Osteoblast (primary cell): Measurements from ENCODE around the gene FARP1. TPM values are rescaled to one million over a fixed set of nuclear protein-coding genes. Genes with fewer than 3 reads are reported as not detected.

Experiments used
- DNase-seq: peaks from one replicate; pipeline ENCODE4 v3.0.0; 2011; ENCODE audit warnings: low spot score, mixed read lengths; ENCODE audit not compliant: insufficient read length; ENCODE audit errors: missing footprints
- H2AFZ ChIP-seq: 2 replicates; pipeline ENCODE4 v1.6.0; 2011; ENCODE audit warnings: mild to moderate bottlenecking, low read length
- H3K27ac ChIP-seq: 2 replicates; pipeline ENCODE4 v1.5.1; 2011; ENCODE audit warnings: mild to moderate bottlenecking, low read depth, low read length, moderate library complexity
- H3K27me3 ChIP-seq: 2 replicates; pipeline ENCODE4 v1.6.0; 2012; ENCODE audit warnings: mild to moderate bottlenecking, control low read depth, inconsistent platforms, low read length, moderate library complexity; ENCODE audit not compliant: insufficient read depth
- H3K36me3 ChIP-seq: 2 replicates; pipeline ENCODE4 v1.5.1; 2011; ENCODE audit warnings: mild to moderate bottlenecking, low read length, control low read depth, moderate library complexity; ENCODE audit not compliant: insufficient read depth
- H3K4me1 ChIP-seq: 2 replicates; pipeline ENCODE4 v1.5.1; 2011; ENCODE audit warnings: mild to moderate bottlenecking, low read length, control low read depth, moderate library complexity; ENCODE audit not compliant: insufficient read depth
- H3K4me2 ChIP-seq: 2 replicates; pipeline ENCODE4 v1.6.0; 2011; ENCODE audit warnings: mild to moderate bottlenecking, low read length; ENCODE audit not compliant: insufficient read depth
- H3K4me3 ChIP-seq: fragments of 200-600 bp; sonication (generic); 3 replicates; pipeline ENCODE4 v1.5.1; 2012; ENCODE audit warnings: mild to moderate bottlenecking, low read length, inconsistent platforms; ENCODE audit not compliant: insufficient read depth
- H3K79me2 ChIP-seq: 2 replicates; pipeline ENCODE4 v1.6.0; 2012; ENCODE audit warnings: mild to moderate bottlenecking, low read length, control low read depth, inconsistent platforms; ENCODE audit not compliant: insufficient read depth
- H3K9me3 ChIP-seq: 2 replicates; pipeline ENCODE4 v1.5.1; 2011; ENCODE audit warnings: low read depth, low read length, control low read depth
- H4K20me1 ChIP-seq: 2 replicates; pipeline ENCODE4 v1.6.0; 2012; ENCODE audit warnings: mild to moderate bottlenecking, low read length, control low read depth; ENCODE audit not compliant: insufficient read depth
- total RNA-seq: library from RNA; depleted of rRNA; stranded (reverse); fragments of >200 nt; gene quantifications from 2 replicates; pipeline ENCODE4 v1.2.3, GENCODE V29; 2012
- TF ChIP-seq, protein P1 (sequence below): IDR thresholded peaks from 2 replicates; pipeline ENCODE4 v1.5.1; 2011; ENCODE audit warnings: mild to moderate bottlenecking, low read depth, low read length, moderate library complexity; ENCODE audit errors: extremely low read depth

The FARP1 gene
- total RNA-seq, 1 donor: 36.2 TPM

DNA sequence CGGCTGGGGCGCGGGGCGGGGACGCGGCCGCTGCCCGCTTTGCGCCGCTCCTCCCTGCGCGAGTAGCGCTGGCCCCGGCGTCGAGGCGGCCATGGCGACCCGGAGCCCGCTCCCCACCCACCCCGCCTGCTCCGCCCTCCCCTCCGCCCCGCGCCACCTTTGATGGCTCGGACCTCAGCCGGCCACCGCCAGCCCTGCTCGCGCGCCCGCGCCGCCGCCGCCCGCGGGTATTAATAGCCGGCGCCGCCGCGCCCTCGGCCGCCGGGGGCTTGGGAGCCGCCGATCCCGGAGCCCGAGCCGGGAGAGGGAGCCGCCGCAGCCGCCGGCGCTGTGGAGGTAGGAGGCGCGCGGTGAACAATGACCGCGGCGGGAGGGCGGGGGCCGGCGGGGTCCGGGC is 261 bp downstream of the FARP1 start:
- H3K4me3 ChIP-seq: peak overlapping the region; percentile 88
- no peaks in the 10 kb centered on the region for H3K9me3 ChIP-seq
- H2AFZ ChIP-seq: no peak overlapping the region
- H3K79me2 ChIP-seq: peaks cover 41% of the 10 kb centered on the region
- peaks cover 23% of the 10 kb centered on the region for H4K20me1 ChIP-seq
- H3K27me3 ChIP-seq: no peaks in the 10 kb centered on the region
- H3K4me1 ChIP-seq: peaks cover 33% of the 10 kb centered on the region
- H3K4me2 ChIP-seq: peak overlapping the region; percentile 95
- no peaks in the 10 kb centered on the region for H3K36me3 ChIP-seq
- H3K27ac ChIP-seq: peak overlapping the region; percentile 93
- TF ChIP-seq, protein P1, sequence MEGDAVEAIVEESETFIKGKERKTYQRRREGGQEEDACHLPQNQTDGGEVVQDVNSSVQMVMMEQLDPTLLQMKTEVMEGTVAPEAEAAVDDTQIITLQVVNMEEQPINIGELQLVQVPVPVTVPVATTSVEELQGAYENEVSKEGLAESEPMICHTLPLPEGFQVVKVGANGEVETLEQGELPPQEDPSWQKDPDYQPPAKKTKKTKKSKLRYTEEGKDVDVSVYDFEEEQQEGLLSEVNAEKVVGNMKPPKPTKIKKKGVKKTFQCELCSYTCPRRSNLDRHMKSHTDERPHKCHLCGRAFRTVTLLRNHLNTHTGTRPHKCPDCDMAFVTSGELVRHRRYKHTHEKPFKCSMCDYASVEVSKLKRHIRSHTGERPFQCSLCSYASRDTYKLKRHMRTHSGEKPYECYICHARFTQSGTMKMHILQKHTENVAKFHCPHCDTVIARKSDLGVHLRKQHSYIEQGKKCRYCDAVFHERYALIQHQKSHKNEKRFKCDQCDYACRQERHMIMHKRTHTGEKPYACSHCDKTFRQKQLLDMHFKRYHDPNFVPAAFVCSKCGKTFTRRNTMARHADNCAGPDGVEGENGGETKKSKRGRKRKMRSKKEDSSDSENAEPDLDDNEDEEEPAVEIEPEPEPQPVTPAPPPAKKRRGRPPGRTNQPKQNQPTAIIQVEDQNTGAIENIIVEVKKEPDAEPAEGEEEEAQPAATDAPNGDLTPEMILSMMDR: no peak
- DNase-seq: no peak

DNA sequence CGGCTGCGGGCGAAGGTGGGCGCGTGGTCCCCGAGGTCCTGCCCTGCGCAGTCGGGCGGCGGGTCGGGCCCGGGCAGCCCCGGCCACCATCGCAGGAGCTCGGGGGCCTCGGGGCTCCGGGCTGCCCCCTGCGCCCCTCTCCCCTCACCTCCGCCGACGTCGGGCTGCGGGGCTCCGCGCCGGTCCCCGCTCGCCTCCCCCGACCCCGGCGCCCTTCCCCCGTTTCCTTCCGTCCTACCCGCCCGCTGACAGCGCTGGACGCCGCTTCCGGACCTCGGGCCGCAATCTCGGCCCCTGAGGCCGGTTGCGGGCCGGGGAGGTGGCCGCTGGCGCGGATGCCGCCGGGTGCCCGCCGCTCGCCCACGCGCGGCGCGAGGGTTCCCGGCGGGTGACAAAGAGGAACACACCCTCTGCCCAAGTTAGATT is 720 bp downstream of the FARP1 start:
- Histone ChIP-seq H3K9me3 (no peaks in the 10 kb centered on the region), H3K4me1 (peaks cover 33% of the 10 kb centered on the region), H3K4me3 (peak overlapping the region; percentile 88), H2AFZ (no peak overlapping the region), H3K36me3 (no peaks in the 10 kb centered on the region), H3K27me3 (no peaks in the 10 kb centered on the region), H3K4me2 (peak overlapping the region; percentile 95), H3K79me2 (peaks cover 46% of the 10 kb centered on the region), H3K27ac (peak overlapping the region; percentile 93), H4K20me1 (peaks cover 27% of the 10 kb centered on the region)
- DNase-seq: peak; percentile 91
- TF ChIP-seq, protein P1: no peak

DNA sequence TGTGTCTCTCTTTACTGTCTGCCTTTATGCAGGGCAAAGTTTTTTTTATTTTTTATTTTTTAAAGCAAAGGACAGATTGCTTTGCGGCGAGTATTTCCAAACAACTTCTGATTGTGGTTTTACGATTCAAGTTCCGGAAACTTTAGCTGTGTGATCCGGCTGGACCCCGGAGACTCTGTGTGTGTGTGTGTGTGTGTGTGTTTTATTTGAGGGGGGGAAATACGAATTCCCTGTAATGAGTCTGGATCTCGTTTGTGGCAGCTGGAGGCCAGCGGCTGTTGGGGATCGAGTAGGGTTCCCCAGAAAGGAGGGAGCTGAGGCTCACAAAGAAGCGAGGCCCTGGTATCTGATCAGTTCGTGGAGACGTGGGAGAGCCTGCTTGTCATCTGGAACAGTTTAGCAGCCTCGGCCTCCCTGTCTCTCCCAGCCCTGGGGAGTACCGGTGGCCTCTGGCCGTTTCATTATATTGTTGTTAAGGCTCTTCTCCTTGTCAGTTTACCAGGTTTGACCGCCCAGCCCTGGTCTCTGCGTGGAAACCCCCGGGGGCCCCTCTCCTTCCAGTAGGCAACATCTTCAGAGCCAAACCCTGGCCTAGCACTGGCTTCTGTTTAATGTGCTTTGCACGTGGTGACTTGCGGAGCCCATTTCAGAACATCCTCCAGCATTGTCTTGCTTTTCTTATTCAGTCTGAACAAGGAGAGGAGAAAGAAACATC is 1.3 kb downstream of the FARP1 start:
- H3K4me1 ChIP-seq: peaks cover 33% of the 10 kb centered on the region
- H4K20me1 ChIP-seq: peaks cover 27% of the 10 kb centered on the region
- H2AFZ ChIP-seq: peak overlapping the region; percentile 60
- peak overlapping the region; percentile 88 for H3K4me3 ChIP-seq
- peak overlapping the region; percentile 93 for H3K27ac ChIP-seq
- DNase-seq: peak; percentile 84
- no peaks in the 10 kb centered on the region for H3K27me3 ChIP-seq
- H3K36me3 ChIP-seq: peaks cover 4% of the 10 kb centered on the region
- no peaks in the 10 kb centered on the region for H3K9me3 ChIP-seq
- H3K79me2 ChIP-seq: peaks cover 51% of the 10 kb centered on the region
- TF ChIP-seq, protein P1: no peak
- H3K4me2 ChIP-seq: peak overlapping the region; percentile 95

DNA sequence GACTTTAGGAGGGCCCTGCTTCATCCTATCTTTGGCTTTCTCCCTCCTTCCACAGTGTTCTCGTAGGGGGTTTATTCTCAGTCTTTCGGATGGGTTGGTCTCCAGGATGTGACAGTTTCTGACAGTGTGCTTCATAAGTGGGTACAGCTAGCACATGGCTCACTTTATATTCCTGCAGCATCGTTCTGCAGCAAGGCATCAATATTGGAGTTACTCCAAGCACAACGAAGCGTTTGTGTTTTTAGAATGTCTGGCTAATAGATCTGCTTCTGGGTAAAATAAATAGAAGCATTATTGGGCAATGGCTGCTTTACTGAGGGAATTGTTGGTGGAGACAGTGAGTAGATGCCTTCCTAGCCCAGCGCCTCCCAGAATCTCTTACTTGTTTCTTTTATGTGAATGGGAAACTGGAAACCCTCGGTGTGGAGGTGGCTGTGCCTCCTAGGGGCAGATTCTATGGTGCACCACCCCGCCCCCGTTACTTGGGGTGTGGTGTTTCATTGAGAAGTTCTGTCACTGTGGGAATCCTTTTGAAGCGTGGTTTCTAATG is 2.0 kb downstream of the FARP1 start:
- Histone ChIP-seq H3K27me3 (no peaks in the 10 kb centered on the region), H3K4me2 (peak overlapping the region; percentile 95), H2AFZ (no peak overlapping the region), H3K27ac (peak overlapping the region; percentile 93), H4K20me1 (peaks cover 27% of the 10 kb centered on the region), H3K4me1 (peaks cover 33% of the 10 kb centered on the region), H3K9me3 (no peaks in the 10 kb centered on the region), H3K36me3 (peaks cover 6% of the 10 kb centered on the region), H3K79me2 (peaks cover 56% of the 10 kb centered on the region), H3K4me3 (peak overlapping the region; percentile 88)
- DNase-seq: peak; percentile 91
- TF ChIP-seq, protein P1: peak; percentile 29
